NB4 (cell line): ENCODE measurements around the gene C13orf46.

ENCODE experiments used
- CTCF ChIP-seq: IDR thresholded peaks from one replicate; pipeline ENCODE4 v1.5.1; 2012; ENCODE audit warnings: low read depth, low read length
- MAX ChIP-seq: IDR thresholded peaks from 2 replicates; pipeline ENCODE4 v1.6.1; 2011; ENCODE audit warnings: low read depth, low read length
- MYC ChIP-seq: IDR thresholded peaks from 2 replicates; pipeline ENCODE4 v1.6.1; 2011; ENCODE audit warnings: low read depth, low read length
- POLR2A ChIP-seq: IDR thresholded peaks from 2 replicates; pipeline ENCODE4 v1.6.1; 2011; ENCODE audit warnings: mild to moderate bottlenecking; ENCODE audit not compliant: insufficient read length; ENCODE audit errors: extremely low read depth

- no peak for TF ChIP-seq CTCF
- no peak for TF ChIP-seq MYC
- TF ChIP-seq MAX: no peak
- no peak for TF ChIP-seq POLR2A
These were observed 38.3 kb upstream of the C13orf46 start for GRCh38 chr13:114012141-114012540.
